Esophagus muscularis mucosa (tissue), 4 donors: Measurements from ENCODE around the gene IFNE. TPM values are rescaled to one million over a fixed set of nuclear protein-coding genes. Genes with fewer than 3 reads are reported as not detected.

Experiments used
- DNase-seq: peaks from one replicate; pipeline ENCODE4 v3.0.0-alpha.2; 2017; ENCODE audit errors: extremely low spot score
- H3K27ac ChIP-seq, 4 donors: fragments of 200-600 bp; sonication (generic); replicated peaks in 1 of 4; 1 replicate in 3 of 4; 2 replicates in 1 of 4; pipeline ENCODE4 v1.5.1; 2016 to 2019; ENCODE audit warnings: mild to moderate bottlenecking in 1 of 4
- H3K27me3 ChIP-seq, 4 donors: fragments of 200-600 bp; sonication (generic); one replicate each; pipeline versions ENCODE4 v1.5.1 to v1.6.0; 2016 to 2019
- H3K36me3 ChIP-seq, 4 donors: fragments of 200-600 bp; sonication (generic); one replicate each; pipeline ENCODE4 v1.5.1; 2016 to 2019
- H3K4me1 ChIP-seq, 4 donors: fragments of 200-600 bp; sonication (generic); one replicate each; pipeline ENCODE4 v1.5.1; 2016 to 2019
- H3K4me3 ChIP-seq, 4 donors: fragments of 200-600 bp; sonication (generic); 1 replicate in 2 of 4; 2 replicates in 2 of 4; pipeline ENCODE4 v1.5.1; 2016 to 2019; ENCODE audit warnings: mild to moderate bottlenecking in 4 of 4, moderate library complexity in 1 of 4
- H3K9me3 ChIP-seq, 4 donors: fragments of 200-600 bp; sonication (generic); 1 replicate in 3 of 4; 2 replicates in 1 of 4; pipeline ENCODE4 v1.5.1; 2016 to 2019
- CTCF ChIP-seq, 3 experiments: fragments of 200-600 bp in 2 of 3; fragments of 450-650 bp in 1 of 3; sonication (generic) in 2 of 3; IDR thresholded peaks; one replicate each; pipeline ENCODE4 v1.5.1; 2017 to 2019; ENCODE audit warnings: antibody characterized with exemption in 3 of 3, mild to moderate bottlenecking in 2 of 3, moderate library complexity in 1 of 3
- EP300 ChIP-seq: sonication (generic); formaldehyde crosslinking; IDR thresholded peaks from one replicate; pipeline ENCODE4 v1.6.1; 2017; ENCODE audit warnings: antibody characterized with exemption
- POLR2A ChIP-seq: fragments of 450-650 bp; IDR thresholded peaks from one replicate; pipeline ENCODE4 v1.6.1; 2017; ENCODE audit warnings: antibody characterized with exemption, moderate library complexity, mild to moderate bottlenecking, low read depth
- POLR2AphosphoS5 ChIP-seq, 2 donors: sonication (generic); formaldehyde crosslinking; IDR thresholded peaks; one replicate each; pipeline ENCODE4 v1.6.1; 2017; ENCODE audit warnings: antibody characterized with exemption in 2 of 2
- WGBS: methylation state at CpG from one replicate; pipeline ENCODE4 v1.1.5; 2018; 5-methylcytosine and 5-hydroxymethylcytosine counted together
- intact Hi-C: fragments of 100-400 bp; cut with DNase I; formaldehyde crosslinking; loops from one replicate; pipeline ENCODE4 v1.15.1; 2023
- total RNA-seq, 4 donors: library from RNA; depleted of rRNA; stranded (reverse); fragments of >200 nt; gene quantifications; one replicate each; pipeline versions ENCODE4 v1.1.0 to v1.2.1, GENCODE V29; 2016

The IFNE gene
- total RNA-seq, 4 donors from 2014 or later, result not detected

- Histone ChIP-seq H3K4me3 (no peak overlapping the region), H3K9me3 (no peaks in the 10 kb centered on the region), H3K27me3 (peaks cover 0 to 4% (median 0%) of the 10 kb centered on the region in 4 donors), H3K4me1 (no peaks in the 10 kb centered on the region), H3K27ac (no peak overlapping the region), H3K36me3 (no peaks in the 10 kb centered on the region)
- intact Hi-C loops, result no loop called here
- TF ChIP-seq POLR2A, result no peak
- no peak for TF ChIP-seq CTCF (IDR thresholded peaks at IDR 0.05)
- no peak for TF ChIP-seq EP300
- no peak for TF ChIP-seq POLR2AphosphoS5 (IDR thresholded peaks at IDR 0.05)
- DNase-seq, result no peak
- WGBS, result 42% methylated on average over 2 of the region's 2 CpGs
Measured at GRCh38 chr9:21504113-21504512, 22.0 kb upstream of the IFNE start.

- TF ChIP-seq POLR2A, result no peak
- TF ChIP-seq POLR2AphosphoS5 (IDR thresholded peaks at IDR 0.05), result no peak
- TF ChIP-seq CTCF (IDR thresholded peaks at IDR 0.05), result no peak
- no peak for TF ChIP-seq EP300
- H3K27me3 ChIP-seq, result peaks cover 0 to 4% (median 0%) of the 10 kb centered on the region in 4 donors
- no peaks in the 10 kb centered on the region for H3K36me3 ChIP-seq
- intact Hi-C loops, result no loop called here
- no peak overlapping the region for H3K4me3 ChIP-seq
- WGBS, result 70% methylated on average over 1 of the region's 1 CpG
- DNase-seq, result no peak
- no peaks in the 10 kb centered on the region for H3K9me3 ChIP-seq
- H3K4me1 ChIP-seq, result no peaks in the 10 kb centered on the region
- H3K27ac ChIP-seq, result no peak overlapping the region
Measured at GRCh38 chr9:21502586-21502985, 20.5 kb upstream of the IFNE start.

GRCh38 chr9:21499912-21500311 is 17.8 kb upstream of the IFNE start:
- TF ChIP-seq POLR2AphosphoS5 (IDR thresholded peaks at IDR 0.05) (no peak), CTCF (IDR thresholded peaks at IDR 0.05) (no peak), EP300 (no peak), POLR2A (no peak)
- no peaks in the 10 kb centered on the region for H3K9me3 ChIP-seq
- H3K36me3 ChIP-seq, result no peaks in the 10 kb centered on the region
- intact Hi-C loops, result no loop called here
- H3K27ac ChIP-seq, result no peak overlapping the region
- 60% methylated on average over 5 of the region's 5 CpGs for WGBS
- H3K4me1 ChIP-seq, result no peaks in the 10 kb centered on the region
- no peak overlapping the region for H3K4me3 ChIP-seq
- H3K27me3 ChIP-seq, result peaks cover 0 to 4% (median 0%) of the 10 kb centered on the region in 4 donors
- no peak for DNase-seq

- no peak overlapping the region for H3K27ac ChIP-seq
- TF ChIP-seq POLR2A (no peak), EP300 (no peak), CTCF (IDR thresholded peaks at IDR 0.05) (no peak), POLR2AphosphoS5 (IDR thresholded peaks at IDR 0.05) (no peak)
- no peak overlapping the region for H3K4me3 ChIP-seq
- H3K4me1 ChIP-seq, result no peaks in the 10 kb centered on the region
- DNase-seq, result no peak
- 59% methylated on average over 1 of the region's 1 CpG for WGBS
- intact Hi-C loops, result no loop called here
- no peaks in the 10 kb centered on the region for H3K36me3 ChIP-seq
- no peaks in the 10 kb centered on the region for H3K9me3 ChIP-seq
- H3K27me3 ChIP-seq, result peaks cover 0 to 4% (median 0%) of the 10 kb centered on the region in 4 donors
Measured at GRCh38 chr9:21491756-21492155, 9.6 kb upstream of the IFNE start.

- Histone ChIP-seq H3K36me3 (no peaks in the 10 kb centered on the region), H3K4me1 (no peaks in the 10 kb centered on the region), H3K27me3 (no peaks in the 10 kb centered on the region), H3K9me3 (no peaks in the 10 kb centered on the region), H3K27ac (no peak overlapping the region), H3K4me3 (no peak overlapping the region)
- no peak for DNase-seq
- intact Hi-C loops, result no loop called here
- TF ChIP-seq POLR2A (no peak), EP300 (no peak), CTCF (IDR thresholded peaks at IDR 0.05) (no peak), POLR2AphosphoS5 (IDR thresholded peaks at IDR 0.05) (no peak)
- 47% methylated on average over 1 of the region's 1 CpG for WGBS
Measured at GRCh38 chr9:21481470-21482056, 550 bp downstream of the IFNE start.
